SJSA1 (cell line): ENCODE results near the gene NKX3-2. TPM values are rescaled to one million over a fixed set of nuclear protein-coding genes. Genes with fewer than 3 reads are reported as not detected.

Source experiments
- DNase-seq, 2 experiments: peaks; one replicate each; pipeline ENCODE4 v3.0.0-alpha.2; 2015 to 2020; ENCODE audit warnings: low spot score in 2 of 2, low read depth in 1 of 2
- H3K27ac ChIP-seq: fragments of 250-450 bp; sonication (Bioruptor Pico); 2 replicates; pipeline ENCODE4 v1.5.1; 2020; ENCODE audit warnings: mild to moderate bottlenecking, moderate library complexity
- H3K27me3 ChIP-seq: fragments of 250-450 bp; sonication (Bioruptor Pico); replicated peaks from 2 replicates; pipeline ENCODE4 v1.5.1; 2020; ENCODE audit warnings: mild to moderate bottlenecking, moderate library complexity
- H3K36me3 ChIP-seq: fragments of 250-450 bp; sonication (Bioruptor Pico); 2 replicates; pipeline ENCODE4 v1.5.1; 2020; ENCODE audit warnings: mild to moderate bottlenecking
- H3K4me1 ChIP-seq: fragments of 250-450 bp; sonication (Bioruptor Pico); replicated peaks from 2 replicates; pipeline ENCODE4 v1.6.1; 2021; ENCODE audit warnings: mild to moderate bottlenecking
- H3K4me3 ChIP-seq: fragments of 250-450 bp; sonication (Bioruptor Pico); 2 replicates; pipeline ENCODE4 v1.5.1; 2020; ENCODE audit warnings: mild to moderate bottlenecking
- H3K9me3 ChIP-seq: fragments of 250-450 bp; sonication (Bioruptor Pico); replicated peaks from 2 replicates; pipeline ENCODE4 v1.5.1; 2020; ENCODE audit warnings: mild to moderate bottlenecking
- total RNA-seq: library from RNA; depleted of rRNA; stranded (reverse); fragments of >200 nt; shearing (Covaris generic); gene quantifications from 2 replicates; pipeline ENCODE4 v1.2.3, GENCODE V29; 2014

NKX3-2 gene
- total RNA-seq, 1 experiment from 2014 or later: 2.8 TPM

GRCh38 chr4:13533670-13534343 lies 10.5 kb downstream of the NKX3-2 start:
- no peaks in the 10 kb centered on the region for H3K27me3 ChIP-seq
- no peak overlapping the region for H3K27ac ChIP-seq
- H3K4me3 ChIP-seq: no peak overlapping the region
- no peaks in the 10 kb centered on the region for H3K36me3 ChIP-seq
- H3K9me3 ChIP-seq: no peaks in the 10 kb centered on the region
- H3K4me1 ChIP-seq: no peaks in the 10 kb centered on the region
- no peak for DNase-seq

- Histone ChIP-seq H3K4me3 (no peak overlapping the region), H3K4me1 (no peaks in the 10 kb centered on the region), H3K9me3 (no peaks in the 10 kb centered on the region), H3K27me3 (no peaks in the 10 kb centered on the region), H3K36me3 (no peaks in the 10 kb centered on the region), H3K27ac (no peak overlapping the region)
- DNase-seq: no peak
These were observed 12.7 kb downstream of the NKX3-2 start for GRCh38 chr4:13531625-13531998.

- Histone ChIP-seq H3K9me3 (no peaks in the 10 kb centered on the region), H3K27ac (no peak overlapping the region), H3K36me3 (no peaks in the 10 kb centered on the region), H3K4me3 (no peak overlapping the region), H3K4me1 (no peaks in the 10 kb centered on the region), H3K27me3 (no peaks in the 10 kb centered on the region)
- DNase-seq: no peak
These were observed 13.3 kb downstream of the NKX3-2 start for GRCh38 chr4:13530823-13531624.

- Histone ChIP-seq H3K27me3 (no peaks in the 10 kb centered on the region), H3K4me1 (no peaks in the 10 kb centered on the region)
These were observed 15.0 kb downstream of the NKX3-2 start for GRCh38 chr4:13529128-13529919.

GRCh38 chr4:13528821-13529127 lies 15.5 kb downstream of the NKX3-2 start:
- no peaks in the 10 kb centered on the region for H3K27me3 ChIP-seq

More at GRCh38 chr4:13529128-13529919, 15.0 kb downstream of the NKX3-2 start:
- DNase-seq: no peak
- H3K9me3 ChIP-seq: no peaks in the 10 kb centered on the region
- no peak overlapping the region for H3K27ac ChIP-seq
- no peaks in the 10 kb centered on the region for H3K36me3 ChIP-seq
- H3K4me3 ChIP-seq: no peak overlapping the region

GRCh38 chr4:13527981-13528820 lies 16.1 kb downstream of the NKX3-2 start:
- Histone ChIP-seq H3K4me3 (no peak overlapping the region), H3K9me3 (no peaks in the 10 kb centered on the region), H3K27ac (no peak overlapping the region), H3K4me1 (no peaks in the 10 kb centered on the region), H3K27me3 (no peaks in the 10 kb centered on the region), H3K36me3 (no peaks in the 10 kb centered on the region)
- DNase-seq: no peak

More at GRCh38 chr4:13528821-13529127, 15.5 kb downstream of the NKX3-2 start:
- Histone ChIP-seq H3K27ac (no peak overlapping the region), H3K4me1 (no peaks in the 10 kb centered on the region), H3K4me3 (no peak overlapping the region), H3K36me3 (no peaks in the 10 kb centered on the region), H3K9me3 (no peaks in the 10 kb centered on the region)
- no peak for DNase-seq

GRCh38 chr4:13527192-13527980 lies 16.9 kb downstream of the NKX3-2 start:
- H3K9me3 ChIP-seq: no peaks in the 10 kb centered on the region
- no peaks in the 10 kb centered on the region for H3K27me3 ChIP-seq
- H3K4me1 ChIP-seq: no peaks in the 10 kb centered on the region
- no peak for DNase-seq
- no peaks in the 10 kb centered on the region for H3K36me3 ChIP-seq
- no peak overlapping the region for H3K4me3 ChIP-seq
- no peak overlapping the region for H3K27ac ChIP-seq

- H3K27me3 ChIP-seq: no peaks in the 10 kb centered on the region
- no peaks in the 10 kb centered on the region for H3K36me3 ChIP-seq
- H3K9me3 ChIP-seq: no peaks in the 10 kb centered on the region
- no peak overlapping the region for H3K27ac ChIP-seq
- no peak for DNase-seq
- no peaks in the 10 kb centered on the region for H3K4me1 ChIP-seq
- H3K4me3 ChIP-seq: no peak overlapping the region
These were observed 17.6 kb downstream of the NKX3-2 start for GRCh38 chr4:13526658-13527057.

- H3K4me3 ChIP-seq: no peak overlapping the region
- H3K36me3 ChIP-seq: no peaks in the 10 kb centered on the region
- H3K27ac ChIP-seq: no peak overlapping the region
- no peaks in the 10 kb centered on the region for H3K9me3 ChIP-seq
- no peaks in the 10 kb centered on the region for H3K4me1 ChIP-seq
- H3K27me3 ChIP-seq: no peaks in the 10 kb centered on the region
- DNase-seq: no peak
These were observed 18.6 kb downstream of the NKX3-2 start for GRCh38 chr4:13525606-13526281.

GRCh38 chr4:13524504-13525243 lies 19.6 kb downstream of the NKX3-2 start:
- no peak for DNase-seq

GRCh38 chr4:13523591-13524503 lies 20.5 kb downstream of the NKX3-2 start:
- Histone ChIP-seq H3K4me1 (no peaks in the 10 kb centered on the region), H3K27me3 (no peaks in the 10 kb centered on the region), H3K36me3 (no peaks in the 10 kb centered on the region), H3K4me3 (no peak overlapping the region), H3K27ac (no peak overlapping the region), H3K9me3 (no peaks in the 10 kb centered on the region)
- no peak for DNase-seq

More at GRCh38 chr4:13524504-13525243, 19.6 kb downstream of the NKX3-2 start:
- Histone ChIP-seq H3K4me3 (no peak overlapping the region), H3K36me3 (no peaks in the 10 kb centered on the region), H3K27me3 (no peaks in the 10 kb centered on the region), H3K27ac (no peak overlapping the region), H3K9me3 (no peaks in the 10 kb centered on the region), H3K4me1 (no peaks in the 10 kb centered on the region)
